Measurements from ENCODE around the gene VSTM5. TPM values are rescaled to one million over a fixed set of nuclear protein-coding genes. Genes with fewer than 3 reads are reported as not detected.

Gene VSTM5
- total and polyA plus RNA-seq, 2 of the 8 experiments (the other 6 are each of a cell fraction or from before 2014, with no cell fraction given) = 0.22 to 0.70 TPM

DNA sequence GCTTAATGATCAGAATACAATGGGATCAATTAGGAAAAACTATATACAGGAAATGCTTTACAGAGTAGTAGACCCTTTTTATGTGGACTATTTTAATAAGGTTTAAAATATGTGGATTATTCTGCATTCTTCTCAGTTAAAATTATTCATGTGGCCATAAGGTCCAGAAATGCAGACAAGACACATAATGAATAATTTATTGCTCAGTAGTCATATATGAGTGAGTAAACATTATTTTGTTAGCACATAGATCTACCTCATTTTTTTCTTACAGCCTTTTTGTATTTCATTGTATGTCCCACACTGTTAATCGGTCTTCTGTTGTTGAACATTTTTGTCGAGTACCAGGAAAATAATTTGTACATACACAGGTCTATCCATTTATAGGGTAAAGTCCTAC, 45.5 kb downstream of the VSTM5 start:
- FAIRE-seq (no peak), DNase-seq (ENCODE audit: low read depth in 1 of 2, low spot score in 2 of 2) (no peak)
- Histone ChIP-seq H3K56ac (replicated peaks; ENCODE audit: insufficient read length, low read depth, low read length) (no peak overlapping the region), H2AK5ac (ENCODE audit: low read depth, low read length) (no peak overlapping the region), H3K79me2 (ENCODE audit: control insufficient read depth in 1 of 2, insufficient read depth in 2 of 2, low read length in 2 of 2) (no peaks in the 10 kb centered on the region), H2BK5ac (ENCODE audit: low read depth, low read length) (no peak overlapping the region), H3K27ac (ENCODE audit: low read depth, low read length) (no peak overlapping the region), H3K4me3 (ENCODE audit: extremely low read depth in 1 of 4, insufficient read depth in 2 of 4, low read depth in 3 of 4, low read length in 4 of 4) (no peak overlapping the region), H3K36me3 (ENCODE audit: control insufficient read depth in 2 of 4, insufficient read depth in 4 of 4, low read length in 3 of 4) (peaks cover 19 to 87% (median 52%) of the 10 kb centered on the region in 4 experiments), H3K23ac (ENCODE audit: insufficient read length) (no peak overlapping the region), H4K8ac (ENCODE audit: extremely low read depth, insufficient read depth, low read length) (no peak overlapping the region), H4K5ac (ENCODE audit: insufficient read length, low read depth, low read length) (no peak overlapping the region), H3K18ac (ENCODE audit: extremely low read depth, low read length) (no peak overlapping the region), H2BK120ac (replicated peaks; ENCODE audit: low read depth, low read length) (no peak overlapping the region), H2BK20ac (ENCODE audit: low read length) (no peak overlapping the region), H3K27me3 (replicated peaks in 1 of 4; ENCODE audit: control insufficient read depth in 3 of 4, extremely low read depth in 1 of 4, insufficient read depth in 3 of 4, low read length in 3 of 4) (no peaks in the 10 kb centered on the region), H3K4me2 (ENCODE audit: insufficient read depth in 1 of 2, low read depth in 2 of 2, low read length in 2 of 2) (no peak overlapping the region), H4K91ac (replicated peaks; ENCODE audit: insufficient read length, low read length) (no peak overlapping the region), H2BK15ac (ENCODE audit: low read length) (no peak overlapping the region), H3K9ac (replicated peaks in 1 of 4; ENCODE audit: extremely low read depth in 1 of 4, low read depth in 3 of 4, low read length in 3 of 4) (no peak overlapping the region), H3K14ac (ENCODE audit: insufficient read length) (no peak overlapping the region), H3K4ac (replicated peaks; ENCODE audit: insufficient read length, low read depth, low read length) (no peak overlapping the region), H4K20me1 (replicated peaks in 1 of 2; ENCODE audit: control insufficient read depth in 1 of 2, insufficient read depth in 2 of 2, low read length in 2 of 2) (peaks cover 2 to 3% of the 10 kb centered on the region in 2 experiments), H2BK12ac (ENCODE audit: low read depth, low read length) (no peak overlapping the region), H3K79me1 (ENCODE audit: low read depth, low read length) (no peaks in the 10 kb centered on the region; the same call in 1 of the 2 replicates), H3K9me3 (ENCODE audit: insufficient read depth in 2 of 2, low read depth in 1 of 2, low read length in 1 of 2) (no peaks in the 10 kb centered on the region), H3K4me1 (replicated peaks in 1 of 4; ENCODE audit: control insufficient read depth in 3 of 4, insufficient read depth in 4 of 4, low read length in 3 of 4) (no peaks in the 10 kb centered on the region), H2AFZ (ENCODE audit: low read length) (no peak overlapping the region), H3K23me2 (ENCODE audit: low read depth, low read length) (no peaks in the 10 kb centered on the region)
- ChIA-PET CTCF (ENCODE audit: partially characterized antibody) (no interaction called here), POLR2A (ENCODE audit: partially characterized antibody) (interaction anchor here (0.9 to 1.4 kb wide), 2 partner anchors 12 to 21 kb away, joined by 3 to 4 read pairs; partner anchors contain the start of gene MED17)
- WGBS, 2 experiments (ENCODE audit: extremely low coverage in 1 of 2, insufficient coverage in 1 of 2, insufficient read length in 1 of 2, insufficient replicate concordance in 2 of 2, low coverage in 1 of 2, low lambda C conversion rate in 2 of 2, missing lambda C conversion rate in 1 of 2) = 95% methylated on average over 2 of the region's 2 CpGs; no CpG with 5 or more reads in 1 of the 2 experiments
- no peak for TF ChIP-seq HDAC2 (IDR thresholded peaks at IDR 0.05; ENCODE audit: borderline replicate concordance in 1 of 2, low read depth in 2 of 2, low read length in 2 of 2)
- TF ChIP-seq SRF (IDR thresholded peaks at IDR 0.05; ENCODE audit: low read depth, low read length) = no peak
- TF ChIP-seq TEAD4 (IDR thresholded peaks at IDR 0.05; ENCODE audit: low read depth, low read length) = no peak
- no peak for TF ChIP-seq ZNF274 (IDR thresholded peaks at IDR 0.05; ENCODE audit: borderline replicate concordance, extremely low read depth, low read length)
- no peak for TF ChIP-seq CTBP2 (IDR thresholded peaks at IDR 0.05; ENCODE audit: borderline replicate concordance, insufficient read depth, insufficient read length, low read length)
- no peak for TF ChIP-seq BCL11A (IDR thresholded peaks at IDR 0.05; ENCODE audit: low read depth in 2 of 2, low read length in 2 of 2)
- TF ChIP-seq NRF1 (IDR thresholded peaks at IDR 0.05; ENCODE audit: low read depth, low read length) = no peak
- no peak for TF ChIP-seq SIX5 (IDR thresholded peaks at IDR 0.05; ENCODE audit: low read depth, low read length)
- TF ChIP-seq, protein P1, sequence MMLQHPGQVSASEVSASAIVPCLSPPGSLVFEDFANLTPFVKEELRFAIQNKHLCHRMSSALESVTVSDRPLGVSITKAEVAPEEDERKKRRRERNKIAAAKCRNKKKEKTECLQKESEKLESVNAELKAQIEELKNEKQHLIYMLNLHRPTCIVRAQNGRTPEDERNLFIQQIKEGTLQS (IDR thresholded peaks at IDR 0.05; ENCODE audit: insufficient read depth, low read depth, low read length) = no peak
- no peak for TF ChIP-seq BRCA1 (IDR thresholded peaks at IDR 0.05; ENCODE audit: low read depth, low read length)
- no peak for TF ChIP-seq FOSL1 (IDR thresholded peaks at IDR 0.05; ENCODE audit: insufficient read depth, low read depth, low read length)
- no peak for TF ChIP-seq SP2 (IDR thresholded peaks at IDR 0.05; ENCODE audit: low read length)
- TF ChIP-seq CEBPB (IDR thresholded peaks at IDR 0.05; ENCODE audit: low read depth, low read length) = no peak
- TF ChIP-seq MAFK (IDR thresholded peaks at IDR 0.05; ENCODE audit: low read depth, low read length) = no peak
- TF ChIP-seq JUN (IDR thresholded peaks at IDR 0.05; ENCODE audit: low read depth, low read length) = no peak
